Measurements from ENCODE around the gene TMCO4.

Gene TMCO4

GRCh38 chr1:19776287-19776686 lies 23.4 kb downstream of the TMCO4 start:
- Histone ChIP-seq H3K27ac (ENCODE audit: low read length) (no peak overlapping the region), H3K9me3 (ENCODE audit: insufficient read depth, low read length) (no peaks in the 10 kb centered on the region), H3K36me3 (replicated peaks; ENCODE audit: low read depth, low read length) (peaks cover 5% of the 10 kb centered on the region), H3K79me2 (ENCODE audit: low read length) (no peaks in the 10 kb centered on the region), H3K27me3 (ENCODE audit: low read depth, low read length) (no peaks in the 10 kb centered on the region), H4K20me1 (ENCODE audit: insufficient read depth, low read length) (no peaks in the 10 kb centered on the region), H3K4me3 (ENCODE audit: low read length) (no peak overlapping the region), H3K4me2 (ENCODE audit: low read length) (no peak overlapping the region), H3K4me1 (ENCODE audit: low read length) (no peaks in the 10 kb centered on the region), H3K9ac (ENCODE audit: low read length) (no peak overlapping the region), H2AFZ (ENCODE audit: low read depth, low read length) (no peak overlapping the region)
- TF ChIP-seq CTCF (IDR thresholded peaks at IDR 0.05; ENCODE audit: low read depth, low read length) (no peak), EZH2phosphoT487 (IDR thresholded peaks at IDR 0.05; ENCODE audit: low read depth) (no peak)

DNA sequence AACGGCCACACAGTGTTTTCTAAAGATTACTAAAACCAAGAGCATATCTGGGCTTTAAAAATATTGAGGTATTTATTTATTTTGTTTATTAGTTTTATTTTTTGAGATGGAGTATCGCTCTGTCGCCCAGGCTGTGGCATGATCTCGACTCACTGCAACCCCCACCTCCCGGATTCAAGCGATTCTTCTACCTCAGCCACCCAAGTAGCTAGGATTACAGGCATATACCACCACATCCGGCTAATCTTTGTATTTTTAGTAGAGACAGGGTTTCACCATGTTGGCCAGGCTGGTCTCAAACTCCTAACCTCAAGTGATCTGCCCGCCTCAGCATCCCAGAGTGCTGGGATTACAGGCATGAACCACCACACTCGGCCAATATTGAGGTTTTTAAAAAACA lies 23.9 kb downstream of the TMCO4 start:
- Histone ChIP-seq H3K36me3 (replicated peaks; ENCODE audit: low read depth, low read length) (peaks cover 5% of the 10 kb centered on the region), H3K27ac (ENCODE audit: low read length) (no peak overlapping the region), H3K79me2 (ENCODE audit: low read length) (no peaks in the 10 kb centered on the region), H2AFZ (ENCODE audit: low read depth, low read length) (no peak overlapping the region), H3K4me3 (ENCODE audit: low read length) (no peak overlapping the region), H3K9me3 (ENCODE audit: insufficient read depth, low read length) (no peaks in the 10 kb centered on the region), H3K4me2 (ENCODE audit: low read length) (no peak overlapping the region), H3K27me3 (ENCODE audit: low read depth, low read length) (no peaks in the 10 kb centered on the region), H3K9ac (ENCODE audit: low read length) (no peak overlapping the region), H3K4me1 (ENCODE audit: low read length) (no peaks in the 10 kb centered on the region), H4K20me1 (ENCODE audit: insufficient read depth, low read length) (no peaks in the 10 kb centered on the region)
- no peak for TF ChIP-seq CTCF (IDR thresholded peaks at IDR 0.05; ENCODE audit: low read depth, low read length)
- TF ChIP-seq EZH2phosphoT487 (IDR thresholded peaks at IDR 0.05; ENCODE audit: low read depth) = no peak

GRCh38 chr1:19775317-19775716 lies 24.4 kb downstream of the TMCO4 start:
- Histone ChIP-seq H2AFZ (ENCODE audit: low read depth, low read length) (no peak overlapping the region), H3K9ac (ENCODE audit: low read length) (no peak overlapping the region), H3K27ac (ENCODE audit: low read length) (no peak overlapping the region), H3K36me3 (replicated peaks; ENCODE audit: low read depth, low read length) (peaks cover 5% of the 10 kb centered on the region), H3K4me1 (ENCODE audit: low read length) (no peaks in the 10 kb centered on the region), H3K4me2 (ENCODE audit: low read length) (no peak overlapping the region), H3K4me3 (ENCODE audit: low read length) (no peak overlapping the region), H3K9me3 (ENCODE audit: insufficient read depth, low read length) (no peaks in the 10 kb centered on the region), H3K27me3 (ENCODE audit: low read depth, low read length) (no peaks in the 10 kb centered on the region), H3K79me2 (ENCODE audit: low read length) (no peaks in the 10 kb centered on the region), H4K20me1 (ENCODE audit: insufficient read depth, low read length) (no peaks in the 10 kb centered on the region)
- TF ChIP-seq EZH2phosphoT487 (IDR thresholded peaks at IDR 0.05; ENCODE audit: low read depth) (no peak), CTCF (IDR thresholded peaks at IDR 0.05; ENCODE audit: low read depth, low read length) (no peak)

DNA sequence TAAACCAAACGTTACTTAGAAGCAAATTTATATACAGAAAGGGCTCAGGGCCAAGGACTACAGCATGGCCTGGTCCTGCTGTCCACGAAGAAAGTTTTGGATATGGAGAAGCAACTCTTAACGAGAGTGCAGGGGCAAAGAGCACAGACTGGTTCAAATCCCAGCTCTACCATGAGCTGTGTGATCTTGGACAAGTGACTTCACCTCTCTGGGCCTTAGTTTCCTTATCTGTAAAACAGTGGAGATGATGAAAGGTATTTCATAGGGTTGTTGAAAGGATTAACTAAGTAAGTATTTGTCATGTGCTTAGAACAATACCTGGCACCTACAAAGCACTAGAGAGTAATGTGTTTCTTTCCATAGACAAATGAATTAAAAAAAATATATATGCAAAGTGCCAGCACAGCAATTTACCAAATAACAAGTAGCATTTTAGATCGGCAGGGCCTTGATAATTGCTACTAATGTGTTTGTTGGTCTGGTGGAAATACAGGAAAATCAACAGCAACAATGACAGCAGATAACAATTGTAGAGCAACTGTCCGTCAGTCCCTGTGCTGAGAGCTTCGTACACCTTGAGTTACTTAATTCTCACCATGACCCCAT lies 25.4 kb downstream of the TMCO4 start:
- peaks cover 5% of the 10 kb centered on the region for H3K36me3 ChIP-seq (replicated peaks; ENCODE audit: low read depth, low read length)
- no peaks in the 10 kb centered on the region for H3K27me3 ChIP-seq (ENCODE audit: low read depth, low read length)
- H2AFZ ChIP-seq (ENCODE audit: low read depth, low read length) = no peak overlapping the region
- no peak overlapping the region for H3K4me2 ChIP-seq (ENCODE audit: low read length)
- TF ChIP-seq EZH2phosphoT487 (IDR thresholded peaks at IDR 0.05; ENCODE audit: low read depth) (no peak), CTCF (IDR thresholded peaks at IDR 0.05; ENCODE audit: low read depth, low read length) (no peak)
- H4K20me1 ChIP-seq (ENCODE audit: insufficient read depth, low read length) = no peaks in the 10 kb centered on the region
- H3K4me3 ChIP-seq (ENCODE audit: low read length) = no peak overlapping the region
- no peaks in the 10 kb centered on the region for H3K9me3 ChIP-seq (ENCODE audit: insufficient read depth, low read length)
- no peaks in the 10 kb centered on the region for H3K4me1 ChIP-seq (ENCODE audit: low read length)
- no peak overlapping the region for H3K27ac ChIP-seq (ENCODE audit: low read length)
- no peak overlapping the region for H3K9ac ChIP-seq (ENCODE audit: low read length)
- no peaks in the 10 kb centered on the region for H3K79me2 ChIP-seq (ENCODE audit: low read length)
